KOPT-K1 (cell line): ENCODE measurements around the gene LRRC43.

Experiments used
- H3K27ac ChIP-seq: fragments of 200-600 bp; sonication (generic); 2 replicates; pipeline ENCODE4 v1.5.1; 2016; ENCODE audit warnings: antibody characterized with exemption, mild to moderate bottlenecking, low read depth, low read length; ENCODE audit not compliant: poor library complexity, severe bottlenecking
- H3K36me3 ChIP-seq: fragments of 200-600 bp; sonication (generic); 2 replicates; pipeline ENCODE4 v1.5.1; 2017; ENCODE audit warnings: antibody characterized with exemption, mild to moderate bottlenecking, low read length, moderate library complexity; ENCODE audit not compliant: insufficient read depth
- H3K9me3 ChIP-seq: fragments of 200-600 bp; sonication (generic); 2 replicates; pipeline ENCODE4 v1.5.1; 2017; ENCODE audit warnings: antibody characterized with exemption, low read length, mild to moderate bottlenecking; ENCODE audit not compliant: insufficient read depth, poor library complexity, severe bottlenecking

LRRC43 gene

DNA sequence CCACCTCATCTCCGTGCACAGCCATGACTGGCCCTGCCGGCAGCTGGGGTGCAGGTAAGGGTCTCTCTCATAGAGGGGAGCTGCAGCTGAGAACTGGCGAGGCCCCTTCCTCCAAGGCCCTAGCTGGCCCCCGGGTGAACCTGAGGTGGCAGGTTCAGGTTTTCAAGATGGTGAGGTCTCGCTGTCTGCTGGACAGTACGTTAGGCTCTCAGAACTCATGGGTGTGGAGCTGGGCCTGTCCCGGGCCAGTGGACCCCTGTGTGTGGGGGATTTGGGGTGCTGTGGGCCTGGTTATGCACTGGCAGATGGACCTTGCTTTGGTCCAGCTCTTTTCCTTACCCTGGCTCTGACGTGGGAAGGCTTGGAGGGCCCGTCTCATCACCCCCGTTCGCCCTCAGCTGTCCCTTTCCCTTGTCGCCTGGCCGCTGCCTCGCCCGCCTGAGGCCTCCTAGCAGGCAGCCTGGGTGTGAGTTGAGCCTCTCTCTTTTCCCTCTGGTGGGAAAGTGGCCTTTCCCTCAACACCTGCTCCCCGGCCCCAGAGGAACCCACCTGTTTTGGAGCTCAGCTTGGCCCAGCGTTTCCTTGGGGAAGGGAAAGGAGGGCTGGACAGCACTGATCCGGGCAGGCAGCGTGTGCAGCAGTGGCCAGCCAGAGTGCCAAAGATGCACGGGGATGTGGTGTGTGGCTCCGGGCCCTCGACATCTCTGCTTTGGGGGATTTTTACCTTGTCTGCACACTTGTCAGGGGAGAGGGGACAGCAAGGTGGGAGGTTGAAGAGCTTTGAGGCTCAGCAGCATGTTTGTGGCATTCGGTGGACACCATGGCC, 37.2 kb upstream of the LRRC43 start:
- no peaks in the 10 kb centered on the region for H3K9me3 ChIP-seq
- H3K36me3 ChIP-seq: peaks cover 42% of the 10 kb centered on the region
- H3K27ac ChIP-seq: no peak overlapping the region

DNA sequence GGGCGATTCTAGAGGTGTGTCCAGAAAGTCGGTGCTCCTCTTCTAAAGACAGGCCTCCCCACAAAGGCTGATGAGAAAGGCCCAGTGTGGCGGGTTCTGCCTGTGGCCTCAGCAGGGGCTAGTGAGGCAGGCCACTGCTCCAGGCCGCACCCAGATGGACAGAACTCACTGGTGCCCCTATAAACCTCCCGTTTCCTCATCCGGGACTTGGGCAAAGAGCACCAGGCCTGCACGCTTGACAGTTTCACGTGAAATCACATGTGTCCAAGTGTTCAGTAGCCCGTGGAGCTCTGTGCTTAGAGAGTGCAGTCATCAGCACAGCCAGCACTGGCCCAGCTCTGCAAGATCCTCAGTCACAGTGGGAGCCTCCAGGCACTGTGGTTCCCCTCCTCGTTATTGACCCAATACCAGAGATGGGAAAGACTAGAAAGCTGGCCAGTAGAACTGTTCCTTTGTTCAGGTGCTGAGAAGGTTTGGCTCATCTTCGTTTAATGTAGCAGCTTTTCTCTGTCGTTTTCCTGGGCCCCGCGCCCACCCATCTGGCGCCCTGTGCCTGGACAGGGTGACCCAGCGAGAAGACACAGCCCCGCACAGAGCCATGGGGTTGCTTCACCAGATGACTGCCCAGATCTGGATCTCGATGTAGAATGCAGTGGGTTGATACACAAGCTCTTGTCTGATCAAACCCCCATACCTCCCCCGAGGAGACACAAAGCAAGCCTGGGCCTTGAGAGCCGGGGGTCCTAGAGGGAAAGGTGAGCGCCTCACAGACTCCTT, 35.2 kb upstream of the LRRC43 start:
- Histone ChIP-seq H3K9me3 (no peaks in the 10 kb centered on the region), H3K36me3 (peaks cover 22% of the 10 kb centered on the region), H3K27ac (no peak overlapping the region)

DNA sequence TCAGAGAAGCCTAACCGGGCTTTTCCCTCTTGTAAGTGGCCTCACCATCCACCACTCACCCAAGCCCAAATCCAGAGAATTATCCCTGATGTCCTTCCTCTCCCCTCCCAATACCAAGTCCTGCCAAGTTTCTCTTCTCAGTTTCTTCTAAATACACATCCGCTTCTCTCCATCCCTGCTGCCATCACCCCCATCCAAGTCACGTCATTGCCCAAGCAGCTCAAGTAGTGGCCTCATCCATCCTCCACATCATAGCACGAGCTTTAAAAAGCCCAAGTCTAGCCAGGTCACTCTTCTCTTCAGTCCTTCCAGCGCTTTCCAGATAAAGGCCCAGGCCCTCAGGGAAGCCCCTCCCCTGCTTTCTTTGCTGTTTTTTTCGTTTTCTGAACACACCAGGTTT, 34.3 kb upstream of the LRRC43 start:
- peaks cover 12% of the 10 kb centered on the region; the same call in 1 of the 2 replicates for H3K36me3 ChIP-seq

DNA sequence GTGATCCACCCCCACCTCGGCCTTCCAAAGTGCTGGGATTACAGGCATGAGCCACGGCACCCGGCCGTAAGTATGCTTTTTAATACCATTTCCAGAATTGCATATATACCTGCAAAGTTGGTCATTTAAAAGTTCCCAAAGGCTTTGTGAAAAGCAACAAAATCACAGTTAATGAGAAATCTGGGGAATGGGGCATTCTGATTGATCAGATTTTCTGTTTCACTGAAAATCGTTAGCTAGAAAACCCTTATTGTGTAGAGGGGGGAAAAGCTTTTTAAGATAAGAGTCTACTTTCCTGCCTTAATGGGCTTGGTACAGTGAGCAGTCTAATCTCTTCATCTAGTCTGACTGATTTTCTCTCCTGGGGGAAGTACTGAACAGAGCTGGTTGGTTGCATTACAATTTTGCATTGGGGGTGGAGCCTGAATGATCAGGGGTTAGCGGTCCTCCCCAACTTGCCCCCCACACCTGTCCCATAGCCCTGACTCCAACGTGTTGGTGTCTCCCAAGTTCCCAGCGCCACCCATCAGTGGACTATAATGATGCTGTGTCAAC, 32.7 kb upstream of the LRRC43 start:
- Histone ChIP-seq H3K27ac (no peak overlapping the region), H3K36me3 (peaks cover 4% of the 10 kb centered on the region; the same call in 1 of the 2 replicates), H3K9me3 (no peaks in the 10 kb centered on the region)

More for the DNA sequence above, 34.3 kb upstream of the LRRC43 start:
- Histone ChIP-seq H3K27ac (no peak overlapping the region), H3K9me3 (no peaks in the 10 kb centered on the region)

DNA sequence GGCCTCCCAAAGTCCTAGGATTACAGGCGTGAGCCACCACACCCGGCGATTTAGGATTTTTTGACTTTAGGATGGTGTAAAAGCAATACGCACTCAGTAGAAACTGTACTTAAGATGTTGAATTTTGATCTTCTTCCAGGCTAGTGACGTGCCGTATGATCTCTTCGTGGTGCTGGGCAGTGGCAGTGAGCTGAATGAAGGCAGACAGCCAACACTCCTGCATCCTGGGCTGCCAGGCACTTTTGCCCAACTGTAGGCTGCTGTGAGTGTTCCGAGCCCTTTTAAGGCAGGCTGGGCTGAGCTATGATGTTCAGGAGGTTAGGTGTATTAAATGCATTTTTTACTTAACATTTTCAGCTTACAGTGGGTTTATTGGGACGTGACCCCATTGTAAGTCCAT, 30.2 kb upstream of the LRRC43 start:
- Histone ChIP-seq H3K36me3 (no peaks in the 10 kb centered on the region), H3K27ac (no peak overlapping the region), H3K9me3 (no peaks in the 10 kb centered on the region)

DNA sequence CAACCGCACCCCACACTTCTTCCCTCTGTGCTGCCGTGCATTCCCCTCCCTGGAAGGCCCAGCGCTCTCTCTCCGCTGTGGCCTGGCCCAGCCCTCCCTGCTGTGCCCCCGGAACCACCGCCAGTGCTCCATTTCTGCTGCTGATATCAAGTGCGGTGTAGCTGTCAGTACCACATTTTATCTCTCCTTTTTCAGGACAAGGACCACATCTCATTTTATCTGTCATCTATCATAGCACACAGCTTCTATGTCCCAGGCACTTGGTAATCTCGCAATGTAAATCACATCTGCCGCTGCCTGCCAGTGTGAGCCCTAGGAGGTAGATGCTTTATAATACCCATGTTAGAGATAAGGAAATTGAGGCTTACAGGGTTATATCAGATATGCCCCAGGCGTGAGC, 27.2 kb upstream of the LRRC43 start:
- Histone ChIP-seq H3K36me3 (no peaks in the 10 kb centered on the region), H3K9me3 (no peaks in the 10 kb centered on the region), H3K27ac (no peak overlapping the region)

DNA sequence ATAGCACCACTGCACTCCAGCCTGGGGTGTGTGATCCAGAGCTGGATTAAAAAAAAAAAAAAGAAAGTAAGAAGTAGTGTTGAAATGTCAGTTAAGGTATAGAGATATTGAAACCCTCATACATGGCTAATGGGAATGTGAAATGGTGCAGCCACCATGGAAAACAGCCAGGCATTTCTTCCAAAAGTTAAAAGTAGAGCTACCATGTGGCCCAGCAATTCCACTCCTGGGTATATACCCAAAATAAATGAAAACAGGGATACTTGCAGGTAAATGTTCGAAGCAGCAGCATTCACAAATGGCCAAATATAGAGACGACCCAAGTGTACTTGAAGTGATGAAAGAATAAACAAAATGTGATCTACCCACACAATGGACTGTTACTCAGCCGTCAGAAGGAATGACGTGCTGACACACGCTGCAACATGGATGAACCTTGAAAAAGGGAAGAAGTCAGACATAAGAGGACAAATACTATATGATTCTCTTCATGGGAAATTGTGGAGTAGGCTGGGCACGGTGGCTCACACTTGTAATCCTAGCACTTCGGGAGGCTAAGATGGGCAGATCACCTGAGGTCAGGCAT, 24.1 kb upstream of the LRRC43 start:
- no peaks in the 10 kb centered on the region for H3K36me3 ChIP-seq
- no peaks in the 10 kb centered on the region for H3K9me3 ChIP-seq
- no peak overlapping the region for H3K27ac ChIP-seq

DNA sequence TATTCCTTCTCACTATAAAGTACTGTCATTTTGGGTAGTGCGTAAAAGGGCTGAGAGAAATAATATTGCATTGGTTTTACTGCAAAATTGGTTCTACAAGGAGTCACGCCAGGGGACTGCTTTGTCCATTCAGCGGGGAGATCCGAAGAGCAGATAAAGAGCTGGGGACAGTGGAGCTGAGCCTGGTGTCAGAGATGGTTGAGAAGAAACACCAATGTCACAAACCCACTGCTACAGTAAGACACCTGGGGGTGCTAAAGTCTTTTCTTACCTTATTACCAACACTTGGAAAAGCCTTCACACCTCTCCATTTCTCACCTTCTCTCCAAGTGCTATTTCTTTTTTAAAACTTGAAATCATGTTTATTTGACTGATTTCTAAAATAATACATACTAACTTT, 23.0 kb upstream of the LRRC43 start:
- Histone ChIP-seq H3K27ac (no peak overlapping the region), H3K9me3 (no peaks in the 10 kb centered on the region), H3K36me3 (no peaks in the 10 kb centered on the region)

DNA sequence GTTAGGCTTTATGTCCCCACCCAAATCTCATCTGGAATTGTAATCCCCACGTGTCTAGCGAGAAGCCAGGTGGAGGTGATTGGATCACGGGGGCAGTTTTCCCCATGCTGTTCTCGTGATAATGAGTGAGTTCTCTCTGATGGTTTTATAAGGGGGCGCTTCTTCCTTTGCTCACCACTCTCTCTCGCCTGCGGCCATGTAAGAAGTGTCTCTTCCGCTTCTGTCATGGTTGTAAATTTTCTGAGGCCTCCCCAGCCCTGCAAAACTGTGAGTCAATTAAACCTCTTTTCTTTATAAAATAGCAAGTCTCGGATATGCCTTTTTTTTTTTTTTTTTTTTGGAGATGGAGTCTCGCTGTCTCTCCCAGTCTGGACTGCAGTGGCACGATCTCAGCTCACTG, 22.2 kb upstream of the LRRC43 start:
- H3K27ac ChIP-seq: no peak overlapping the region
- no peaks in the 10 kb centered on the region for H3K36me3 ChIP-seq
- H3K9me3 ChIP-seq: no peaks in the 10 kb centered on the region

DNA sequence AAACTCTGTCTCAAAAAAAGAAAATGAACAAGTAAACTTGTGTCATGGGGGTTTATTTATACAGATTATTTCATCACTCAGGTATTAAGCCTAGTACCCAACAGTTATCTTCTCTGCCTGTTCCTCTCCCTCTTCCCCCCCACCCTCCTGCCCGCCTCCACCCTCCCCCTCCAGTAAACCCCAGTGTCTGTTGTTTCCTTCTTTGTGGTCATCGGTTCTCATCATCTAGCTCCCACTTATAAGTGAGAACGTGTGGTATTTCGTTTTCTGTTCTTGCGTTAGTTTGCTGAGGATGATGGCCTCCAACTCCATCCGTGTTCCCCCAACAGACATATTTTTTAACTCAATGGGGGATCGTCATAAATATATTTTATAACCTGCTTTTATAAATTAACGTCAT, 21.2 kb upstream of the LRRC43 start:
- H3K9me3 ChIP-seq: no peaks in the 10 kb centered on the region
- H3K36me3 ChIP-seq: no peaks in the 10 kb centered on the region
- no peak overlapping the region for H3K27ac ChIP-seq

DNA sequence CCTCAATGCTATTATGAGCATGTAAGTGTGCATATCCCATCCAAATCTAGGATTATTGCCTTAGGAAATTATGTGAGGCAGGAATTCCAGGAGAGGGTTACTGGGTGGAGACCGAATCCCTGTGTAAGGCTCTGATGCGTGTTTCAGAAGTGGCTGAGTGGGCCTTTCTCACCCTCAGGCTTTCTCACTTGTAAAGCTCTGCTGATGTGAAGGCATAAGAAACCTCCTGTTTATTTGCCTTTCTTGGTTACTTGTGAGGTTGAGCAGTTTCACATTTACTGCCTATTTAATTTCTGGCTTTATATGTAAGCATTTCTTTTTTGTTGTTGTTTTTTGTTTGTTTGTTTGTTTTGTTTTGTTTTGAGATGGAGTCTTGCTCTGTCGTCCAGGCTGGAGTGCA, 19.9 kb upstream of the LRRC43 start:
- H3K27ac ChIP-seq: no peak overlapping the region
- H3K9me3 ChIP-seq: no peaks in the 10 kb centered on the region
- H3K36me3 ChIP-seq: no peaks in the 10 kb centered on the region

DNA sequence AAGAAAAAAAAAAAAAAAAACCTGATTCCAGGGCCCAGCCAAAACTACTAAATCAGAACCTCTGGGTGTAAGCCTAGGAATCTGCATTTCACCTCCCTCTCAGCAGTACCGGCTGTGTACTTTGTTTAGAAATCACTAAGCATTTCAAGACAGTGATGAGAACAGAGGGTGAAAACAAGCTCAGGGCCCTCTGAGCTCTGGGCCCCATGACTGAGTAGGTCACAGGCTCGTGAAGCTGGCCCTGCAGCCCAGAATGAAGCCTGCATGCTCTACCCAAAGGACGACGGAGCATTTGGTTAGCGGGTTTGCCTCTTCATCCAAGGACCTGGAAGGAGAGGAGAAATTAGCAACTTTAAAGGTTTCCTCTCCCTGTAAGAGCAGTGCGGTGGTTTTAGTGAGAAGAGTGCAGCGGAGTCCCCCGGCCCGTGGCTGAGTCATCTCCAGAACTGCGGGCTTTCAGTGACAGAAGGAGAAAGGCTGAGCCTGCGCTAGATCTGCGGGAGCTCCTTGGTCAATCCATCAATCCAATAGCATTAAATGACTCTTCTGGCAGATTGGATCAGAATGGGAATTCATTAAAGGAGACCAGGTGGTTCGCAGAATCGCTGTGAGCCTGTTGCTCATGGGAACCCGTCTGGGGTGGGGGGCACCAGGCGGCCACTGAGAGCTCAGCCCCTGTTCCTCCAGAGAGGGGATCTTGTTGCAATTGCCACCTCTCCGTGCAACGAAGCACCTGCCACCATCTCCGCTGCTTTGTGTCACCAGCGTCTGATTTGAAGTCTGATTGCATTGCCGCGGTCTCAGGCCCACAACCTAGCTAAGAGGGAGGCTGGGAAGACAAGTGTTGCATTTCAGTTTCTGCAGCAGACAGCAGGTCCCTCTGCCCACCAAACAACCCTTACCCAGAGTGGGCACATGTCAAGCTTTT, 16.2 kb upstream of the LRRC43 start:
- Histone ChIP-seq H3K9me3 (no peaks in the 10 kb centered on the region), H3K36me3 (no peaks in the 10 kb centered on the region), H3K27ac (no peak overlapping the region)

DNA sequence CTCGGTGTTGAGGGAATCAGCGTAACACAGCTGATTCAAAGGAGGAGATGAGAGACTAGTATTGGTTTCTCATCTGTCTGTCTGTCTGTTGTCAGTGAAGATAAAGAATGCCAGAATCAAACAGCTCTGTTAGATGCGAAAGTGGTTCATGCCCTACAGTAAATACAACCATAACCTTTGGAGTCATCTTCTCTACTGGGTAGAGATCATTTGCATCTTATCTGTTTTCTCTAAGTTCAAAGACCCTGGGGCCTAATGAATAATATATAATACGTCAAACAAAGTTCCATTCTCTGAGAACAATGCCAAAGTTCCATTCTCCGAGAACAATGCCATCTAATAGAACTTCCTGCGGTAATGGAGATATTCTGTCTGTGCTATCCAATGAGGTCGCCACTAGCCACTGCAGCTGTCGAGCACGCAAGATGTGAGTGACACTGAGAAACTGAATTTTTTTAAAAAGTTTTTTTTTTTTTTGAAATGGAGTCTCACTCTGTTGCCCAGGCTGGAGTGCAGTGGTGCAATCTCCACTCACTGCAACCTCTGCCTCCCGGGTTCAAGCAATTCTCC, 15.5 kb upstream of the LRRC43 start:
- no peaks in the 10 kb centered on the region for H3K9me3 ChIP-seq
- no peaks in the 10 kb centered on the region for H3K36me3 ChIP-seq
- no peak overlapping the region for H3K27ac ChIP-seq

DNA sequence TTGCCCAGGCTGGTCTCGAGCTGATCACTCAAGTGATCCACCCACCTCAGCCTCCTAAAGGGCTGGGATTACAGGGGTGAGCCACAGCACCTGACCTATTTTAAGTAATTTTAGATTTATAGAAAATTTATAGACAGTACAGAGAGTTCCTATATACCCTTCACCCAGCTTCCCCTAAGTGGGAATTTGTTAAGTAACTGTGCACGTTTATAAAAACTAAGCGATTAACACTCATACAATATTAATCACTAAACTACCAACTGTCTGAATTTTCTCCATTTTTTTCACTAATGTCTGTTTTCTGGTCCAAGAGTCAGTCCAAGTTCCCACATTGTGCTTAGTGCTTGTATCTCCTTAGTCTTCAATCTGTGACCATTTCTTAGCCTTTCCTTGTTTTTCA, 14.4 kb upstream of the LRRC43 start:
- Histone ChIP-seq H3K27ac (no peak overlapping the region), H3K9me3 (no peaks in the 10 kb centered on the region), H3K36me3 (no peaks in the 10 kb centered on the region)
